T-helper 1 cell (primary cell): ENCODE data around the gene CTNNA2.
"Not testable (repeated sequence)": the region's sequence is repeated elsewhere in the genome, so short reads cannot be mapped to it uniquely, and the experiment has no call there.

Source experiments
- DNase-seq, 5 donors: peaks; one replicate each; pipeline ENCODE4 v3.0.0-alpha.2; 2012 to 2020

CTNNA2 gene

GRCh38 chr2:79993144-79993543 lies 480.3 kb downstream of the CTNNA2 start:
- DNase-seq = no peak

- DNase-seq = no peak
Measured at GRCh38 chr2:79994161-79994560, 481.3 kb downstream of the CTNNA2 start.

DNA sequence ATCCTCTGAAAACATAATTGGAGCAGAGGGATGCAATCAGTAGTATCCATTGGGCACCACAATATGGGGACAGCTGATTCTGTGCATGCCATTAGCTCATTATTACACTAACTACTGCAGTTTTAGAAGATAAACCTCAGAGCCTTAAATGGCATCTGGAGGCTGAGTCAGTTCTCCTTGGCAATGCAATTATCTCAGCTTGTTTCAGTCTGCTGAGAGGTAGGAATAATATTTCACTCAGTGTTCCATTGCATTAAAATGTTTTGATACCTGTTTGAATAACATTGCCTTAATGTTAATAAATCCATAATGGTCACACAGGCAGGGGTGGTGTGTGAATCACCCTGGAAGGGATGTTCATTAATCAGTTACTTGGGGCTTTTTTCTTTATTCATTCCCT lies 482.1 kb downstream of the CTNNA2 start:
- DNase-seq = no peak

DNA sequence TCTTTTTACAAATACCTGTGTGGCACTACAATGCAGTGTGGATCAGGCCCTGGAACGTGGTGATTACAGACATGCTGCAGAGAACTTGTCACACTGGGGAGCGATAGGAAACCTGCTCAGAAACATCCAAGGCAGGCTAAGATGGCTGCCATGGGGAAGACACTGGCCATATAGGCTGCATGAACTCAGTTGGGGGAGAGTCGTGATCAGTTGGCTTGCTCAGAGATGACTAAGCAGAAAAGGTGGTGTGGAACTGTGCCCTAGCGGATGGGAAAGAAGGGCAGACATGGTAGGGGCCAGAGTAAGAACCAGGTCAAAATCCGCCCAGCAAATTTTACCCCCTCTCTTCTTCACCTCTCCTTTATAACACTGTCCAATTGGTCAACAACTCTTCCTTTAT lies 483.9 kb downstream of the CTNNA2 start:
- no peak for DNase-seq

DNA sequence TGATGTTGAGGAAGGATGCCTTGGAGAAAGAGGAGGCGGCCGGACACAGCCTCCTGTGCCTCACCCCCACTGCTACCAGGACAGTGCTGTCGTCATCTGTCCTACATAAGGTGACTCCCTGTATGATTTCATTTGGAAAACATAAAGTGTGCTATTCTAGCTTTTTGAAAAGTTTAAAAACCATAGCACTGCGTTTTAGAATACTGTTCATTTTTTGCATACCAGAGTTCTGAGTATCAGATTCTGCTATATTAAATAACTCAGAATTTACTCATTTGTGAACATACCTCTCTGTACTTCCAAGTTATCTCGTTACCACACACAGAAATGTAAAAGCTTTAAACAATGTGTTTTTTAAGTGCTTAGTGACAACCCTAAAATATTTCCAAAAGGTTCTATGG lies 488.9 kb downstream of the CTNNA2 start:
- no peak for DNase-seq

DNA sequence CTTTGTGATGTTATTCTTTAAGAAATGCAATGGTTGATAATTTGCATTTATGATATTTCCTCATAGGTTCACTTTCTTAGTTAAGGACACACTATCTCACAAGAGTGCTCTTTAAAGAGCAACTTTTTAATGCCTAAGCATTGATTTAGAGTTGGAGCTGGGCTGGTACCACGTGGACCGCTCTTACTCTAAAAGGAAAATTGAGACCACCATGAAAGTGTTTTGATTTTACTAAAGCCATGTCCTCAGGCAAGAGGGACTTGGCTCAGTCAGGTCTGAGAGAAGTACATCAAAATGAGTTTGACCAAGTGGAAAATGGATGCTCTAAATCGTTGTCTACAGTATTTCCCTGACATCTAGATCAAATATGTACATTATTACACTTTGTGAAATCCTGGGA lies 489.3 kb downstream of the CTNNA2 start:
- no peak for DNase-seq

- DNase-seq = no peak
Measured at GRCh38 chr2:80002568-80003157, 489.8 kb downstream of the CTNNA2 start.

- DNase-seq = no peak
Measured at GRCh38 chr2:80007777-80008503, 495.1 kb downstream of the CTNNA2 start.

GRCh38 chr2:80008596-80008995 lies 495.7 kb downstream of the CTNNA2 start:
- DNase-seq = no peak

- no peak for DNase-seq
Measured at GRCh38 chr2:80009211-80009610, 496.4 kb downstream of the CTNNA2 start.

GRCh38 chr2:80012061-80012460 lies 499.2 kb downstream of the CTNNA2 start:
- no peak for DNase-seq

GRCh38 chr2:80014637-80015036 lies 501.8 kb downstream of the CTNNA2 start:
- DNase-seq = no peak

GRCh38 chr2:80016171-80016570 lies 503.3 kb downstream of the CTNNA2 start:
- DNase-seq = no peak

GRCh38 chr2:80019571-80020460 lies 507.0 kb downstream of the CTNNA2 start:
- no peak for DNase-seq

- no peak for DNase-seq
Measured at GRCh38 chr2:80022018-80022417, 509.2 kb downstream of the CTNNA2 start.

- DNase-seq = no peak
Measured at GRCh38 chr2:80026040-80026729, 513.3 kb downstream of the CTNNA2 start.

DNA sequence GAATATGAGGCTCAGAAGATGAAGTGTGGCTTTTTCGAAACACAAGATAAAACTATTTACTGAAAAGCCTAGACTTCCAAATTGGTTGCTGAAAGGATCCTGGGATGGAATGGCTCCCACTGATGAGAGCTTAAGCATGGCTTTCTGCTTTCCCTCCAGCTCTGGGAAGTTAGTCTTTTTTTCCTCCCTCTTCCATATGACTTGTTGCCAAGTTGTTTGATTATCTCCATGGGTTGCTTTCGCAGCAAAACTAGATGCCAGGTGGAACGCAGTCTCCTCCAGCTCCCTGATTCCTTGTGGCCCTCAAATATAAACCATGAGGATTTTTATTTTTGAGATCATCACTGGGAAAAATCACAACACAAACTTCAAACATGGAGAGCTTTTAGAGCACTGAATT lies 515.2 kb downstream of the CTNNA2 start:
- no peak for DNase-seq

GRCh38 chr2:80028584-80028983 lies 515.7 kb downstream of the CTNNA2 start:
- DNase-seq = no peak

DNA sequence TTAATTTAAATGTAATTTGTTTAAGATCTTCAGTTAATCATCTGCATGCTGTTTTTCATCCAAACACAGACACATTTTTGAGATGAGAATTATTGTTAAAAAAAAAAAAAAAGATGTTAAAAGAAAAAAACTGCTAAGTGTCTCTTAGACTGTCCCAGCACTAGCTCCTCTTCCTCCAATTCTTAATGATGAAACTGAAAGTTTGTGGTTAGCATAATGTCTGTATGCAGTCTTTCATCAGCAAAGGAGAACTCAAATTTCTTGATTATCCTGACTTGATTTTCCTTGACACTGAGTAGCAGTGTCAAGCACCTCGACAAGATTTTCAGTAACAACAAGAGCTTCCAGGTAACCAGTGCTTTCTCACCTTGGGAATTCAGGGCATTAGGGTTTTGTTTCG lies 517.3 kb downstream of the CTNNA2 start:
- DNase-seq = no peak

DNA sequence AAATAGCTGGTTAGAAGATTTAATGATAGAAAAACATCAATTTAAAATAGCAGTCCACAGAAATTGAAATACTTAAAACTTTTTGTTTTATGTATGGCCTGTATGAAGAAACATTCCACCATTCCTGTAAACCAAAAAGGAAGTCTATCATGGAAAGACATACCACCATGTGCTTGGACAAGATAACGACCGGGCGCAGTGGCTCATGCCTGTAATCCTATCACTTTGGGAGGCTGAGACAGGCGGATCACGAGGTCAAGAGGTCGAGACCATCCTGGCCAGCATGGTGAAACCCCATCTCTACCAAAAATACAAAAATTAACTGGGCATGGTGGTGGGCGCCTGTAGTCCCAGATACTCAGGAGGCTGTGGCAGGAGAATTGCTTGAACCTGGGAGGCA lies 519.8 kb downstream of the CTNNA2 start:
- DNase-seq = not testable (repeated sequence)

- no peak for DNase-seq
Measured at GRCh38 chr2:80035749-80036285, 523.0 kb downstream of the CTNNA2 start.

DNA sequence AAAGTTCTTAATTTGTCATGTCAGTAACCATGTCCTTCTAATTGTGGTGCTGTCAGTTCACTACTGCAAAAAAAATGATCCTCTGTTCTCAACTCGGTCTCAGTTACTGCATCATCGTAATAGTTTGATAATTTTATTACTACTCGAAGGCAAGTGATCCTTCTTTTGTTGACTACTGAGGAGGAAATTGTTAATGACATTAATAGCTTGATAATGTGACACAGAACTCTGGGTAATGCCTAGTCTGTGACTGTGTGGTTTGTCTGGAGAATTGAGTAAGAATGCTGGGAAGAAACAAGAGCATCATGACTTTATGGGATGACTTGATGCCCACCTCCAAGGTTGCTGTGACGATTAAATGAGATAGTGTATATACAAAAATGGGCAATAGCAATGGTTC lies 524.5 kb downstream of the CTNNA2 start:
- DNase-seq = no peak

GRCh38 chr2:80040226-80040625 lies 527.4 kb downstream of the CTNNA2 start:
- DNase-seq = no peak
